ENCODE data around the gene AHNAK2. TPM values are rescaled to one million over a fixed set of nuclear protein-coding genes. Genes with fewer than 3 reads are reported as not detected.
"Not testable (repeated sequence)": the region's sequence is repeated elsewhere in the genome, so short reads cannot be mapped to it uniquely, and the experiment has no call there.

AHNAK2 gene
- total and polyA plus RNA-seq, 9 of the 15 experiments (the other 6 are each of a cell fraction or from before 2014, with no cell fraction given), result 0.04 to 0.09 (median 0.04) TPM; not detected in 6

- H3K79me2 ChIP-seq (ENCODE audit: control insufficient read depth, insufficient read depth, low read length); DNase-seq (ENCODE audit: extremely low read depth in 1 of 4, low spot score in 3 of 4); FAIRE-seq; H2AFZ ChIP-seq (ENCODE audit: low read depth, low read length); BruUV-seq (replicated peaks); CTCF ChIA-PET (ENCODE audit: low intra/inter-chr PET ratio); H3K4me3 ChIP-seq; ATAC-seq; H3K4me1 ChIP-seq (replicated peaks in 1 of 2; ENCODE audit: control insufficient read depth in 2 of 2, insufficient read depth in 2 of 2, low read length in 2 of 2); in situ Hi-C loops (cut with MboI); H3K36me3 ChIP-seq (ENCODE audit: control insufficient read depth, insufficient read depth, low read length); H3K9ac ChIP-seq (ENCODE audit: insufficient read depth in 1 of 2, low read depth in 2 of 2, low read length in 2 of 2); H3K27ac ChIP-seq (ENCODE audit: extremely low read depth, low read depth, low read length); H4K20me1 ChIP-seq (replicated peaks; ENCODE audit: control insufficient read depth, insufficient read depth, low read length); H3K9me1 ChIP-seq (ENCODE audit: control insufficient read depth, insufficient read depth, low read length); H3K4me2 ChIP-seq (ENCODE audit: insufficient read depth, low read length); H3K9me3 ChIP-seq (replicated peaks; ENCODE audit: control insufficient read depth, insufficient read depth, low read depth, low read length); intact Hi-C loops (cut with micrococcal nuclease): not testable (repeated sequence)
- 3% methylated on average over 5 of the region's 6 CpGs for WGBS (ENCODE audit: insufficient coverage, low coverage, missing lambda C conversion rate)
- POLR2A ChIA-PET, result interaction anchor here (1.2 kb wide), 1 partner anchor 9 kb away, joined by 3 read pairs; no protein-coding TSS in a partner anchor
- peaks cover 7 to 51% of the 10 kb centered on the region in 2 experiments; a peak in 4 of 5 replicates for H3K27me3 ChIP-seq (ENCODE audit: control insufficient read depth in 2 of 2, insufficient read depth in 2 of 2, low read length in 2 of 2)
These were observed 34.2 kb downstream of the AHNAK2 start for GRCh38 chr14:104944016-104944308.

GRCh38 chr14:104943216-104944015, 34.8 kb downstream of the AHNAK2 start:
- H3K79me2 ChIP-seq (ENCODE audit: control insufficient read depth, insufficient read depth, low read length); DNase-seq (ENCODE audit: extremely low read depth in 1 of 4, low spot score in 3 of 4); in situ Hi-C loops (cut with MboI); H2AFZ ChIP-seq (ENCODE audit: low read depth, low read length); H3K27ac ChIP-seq (ENCODE audit: extremely low read depth, low read depth, low read length); CTCF ChIA-PET (ENCODE audit: low intra/inter-chr PET ratio); ATAC-seq; H3K9me3 ChIP-seq (replicated peaks; ENCODE audit: control insufficient read depth, insufficient read depth, low read depth, low read length); H3K36me3 ChIP-seq (ENCODE audit: control insufficient read depth, insufficient read depth, low read length); H3K9me1 ChIP-seq (ENCODE audit: control insufficient read depth, insufficient read depth, low read length); POLR2A ChIA-PET; intact Hi-C loops (cut with micrococcal nuclease); FAIRE-seq; H4K20me1 ChIP-seq (replicated peaks; ENCODE audit: control insufficient read depth, insufficient read depth, low read length); BruUV-seq (replicated peaks); H3K4me2 ChIP-seq (ENCODE audit: insufficient read depth, low read length); H3K4me3 ChIP-seq; H3K4me1 ChIP-seq (replicated peaks in 1 of 2; ENCODE audit: control insufficient read depth in 2 of 2, insufficient read depth in 2 of 2, low read length in 2 of 2); H3K9ac ChIP-seq (ENCODE audit: insufficient read depth in 1 of 2, low read depth in 2 of 2, low read length in 2 of 2): not testable (repeated sequence)
- 8% methylated on average over 24 of the region's 29 CpGs for WGBS (ENCODE audit: insufficient coverage, low coverage, missing lambda C conversion rate)
- H3K27me3 ChIP-seq (ENCODE audit: control insufficient read depth in 2 of 2, insufficient read depth in 2 of 2, low read length in 2 of 2), result peaks cover 7 to 55% of the 10 kb centered on the region in 2 experiments; a peak in 4 of 5 replicates

All from K562 (cell line).